Lower lobe of right lung (tissue), 2 donors: ENCODE measurements around the gene GPAM. TPM values are rescaled to one million over a fixed set of nuclear protein-coding genes. Genes with fewer than 3 reads are reported as not detected.

ENCODE experiments used
- ATAC-seq, 2 donors: fragments of 200-7000 bp; cut with Tn5 transposase; one replicate each; pipeline ENCODE4 v1.9.1; 2020 to 2022; ENCODE audit warnings: mild to moderate bottlenecking in 2 of 2, moderate library complexity in 2 of 2
- DNase-seq: peaks from one replicate; pipeline ENCODE4 v3.0.0-alpha.2; 2020
- H3K27ac ChIP-seq: fragments of 200-600 bp; one replicate; pipeline ENCODE4 v1.8.0; 2022
- H3K27me3 ChIP-seq: fragments of 200-600 bp; one replicate; pipeline ENCODE4 v1.8.0; 2022; ENCODE audit warnings: low read depth
- H3K36me3 ChIP-seq: fragments of 200-600 bp; one replicate; pipeline ENCODE4 v1.8.0; 2022; ENCODE audit warnings: mild to moderate bottlenecking
- H3K4me1 ChIP-seq: fragments of 200-600 bp; one replicate; pipeline ENCODE4 v1.8.0; 2022
- H3K4me3 ChIP-seq: fragments of 200-600 bp; one replicate; pipeline ENCODE4 v1.8.0; 2022; ENCODE audit warnings: mild to moderate bottlenecking
- H3K9me3 ChIP-seq: fragments of 200-600 bp; one replicate; pipeline ENCODE4 v1.8.0; 2022
- CTCF ChIP-seq: fragments of 200-600 bp; IDR thresholded peaks from one replicate; pipeline ENCODE4 v1.8.0; 2022; ENCODE audit warnings: antibody characterized with exemption, mild to moderate bottlenecking
- intact Hi-C: fragments of 100-400 bp; cut with DNase I; formaldehyde crosslinking; loops from one replicate; pipeline ENCODE4 v1.11.0; 2022
- total RNA-seq: library from RNA; stranded (reverse); fragmentation: NEBNext Ultra II Directional; extraction: Animal tissue kit (Norgen Biotek cat#: 25700); gene quantifications from one replicate; pipeline ENCODE4 v1.2.1, GENCODE V29; 2021
- donor health status: DM: no; HTN: yes; CAD: no; lungs with severe emphysema.

Gene GPAM
- total RNA-seq, 1 donor from 2014 or later, result 27.2 TPM

- no peaks in the 10 kb centered on the region for H3K9me3 ChIP-seq
- intact Hi-C loops, result no loop called here
- H3K27me3 ChIP-seq, result no peaks in the 10 kb centered on the region
- H3K36me3 ChIP-seq, result no peaks in the 10 kb centered on the region
- H3K27ac ChIP-seq, result no peak overlapping the region
- no peak for TF ChIP-seq CTCF
- ATAC-seq (no peak), DNase-seq (no peak)
- H3K4me3 ChIP-seq, result no peak overlapping the region
- H3K4me1 ChIP-seq, result peaks cover 3% of the 10 kb centered on the region
These were observed 46.9 kb downstream of the GPAM start for GRCh38 chr10:112136486-112137153.

- intact Hi-C loops, result no loop called here
- no peak overlapping the region for H3K4me3 ChIP-seq
- no peak for ATAC-seq
- no peaks in the 10 kb centered on the region for H3K9me3 ChIP-seq
- no peak overlapping the region for H3K27ac ChIP-seq
- DNase-seq, result no peak
- no peaks in the 10 kb centered on the region for H3K27me3 ChIP-seq
- no peak for TF ChIP-seq CTCF
- H3K36me3 ChIP-seq, result no peaks in the 10 kb centered on the region
- peaks cover 3% of the 10 kb centered on the region for H3K4me1 ChIP-seq
These were observed 48.0 kb downstream of the GPAM start for GRCh38 chr10:112135604-112136003.

GRCh38 chr10:112132435-112132834, 51.1 kb downstream of the GPAM start:
- no peak for ATAC-seq
- no peaks in the 10 kb centered on the region for H3K9me3 ChIP-seq
- H3K27ac ChIP-seq, result no peak overlapping the region
- no peaks in the 10 kb centered on the region for H3K36me3 ChIP-seq
- DNase-seq, result no peak
- no peaks in the 10 kb centered on the region for H3K27me3 ChIP-seq
- TF ChIP-seq CTCF, result no peak
- intact Hi-C loops, result no loop called here
- no peak overlapping the region for H3K4me3 ChIP-seq
- no peaks in the 10 kb centered on the region for H3K4me1 ChIP-seq

- no peak overlapping the region for H3K27ac ChIP-seq
- DNase-seq (no peak), ATAC-seq (no peak)
- no peak for TF ChIP-seq CTCF
- no peaks in the 10 kb centered on the region for H3K27me3 ChIP-seq
- no peaks in the 10 kb centered on the region for H3K36me3 ChIP-seq
- no peak overlapping the region for H3K4me3 ChIP-seq
- H3K4me1 ChIP-seq, result no peaks in the 10 kb centered on the region
- no peaks in the 10 kb centered on the region for H3K9me3 ChIP-seq
- intact Hi-C loops, result no loop called here
These were observed 51.6 kb downstream of the GPAM start for GRCh38 chr10:112131996-112132395.

DNA sequence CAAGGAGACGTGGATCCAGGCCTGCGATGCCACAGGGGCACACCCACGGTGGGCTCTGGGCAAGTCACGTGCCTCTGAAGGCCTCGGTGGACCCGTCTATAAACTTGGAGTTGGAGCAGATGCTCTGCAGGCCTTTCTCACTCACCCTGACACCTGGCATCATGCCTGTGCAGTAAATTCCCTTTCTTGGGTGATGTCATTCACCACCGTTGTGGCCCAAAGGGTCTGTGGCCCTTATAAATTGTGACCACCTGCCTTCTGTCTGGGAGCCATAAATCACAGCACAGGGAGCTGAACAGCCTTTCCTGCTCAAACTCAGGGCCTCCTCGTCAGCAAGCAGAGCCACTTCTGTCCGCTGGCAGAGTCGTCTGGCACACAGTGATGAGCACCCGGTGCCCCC, 52.2 kb downstream of the GPAM start:
- no peak for TF ChIP-seq CTCF
- DNase-seq, result no peak
- Histone ChIP-seq H3K36me3 (no peaks in the 10 kb centered on the region), H3K27me3 (no peaks in the 10 kb centered on the region), H3K27ac (no peak overlapping the region), H3K9me3 (no peaks in the 10 kb centered on the region), H3K4me1 (no peaks in the 10 kb centered on the region), H3K4me3 (no peak overlapping the region)
- no peak for ATAC-seq
- intact Hi-C loops, result no loop called here
